ENCODE data around the gene PLCG1.

Gene PLCG1

GRCh38 chr20:41147767-41148191 is 10.4 kb downstream of the PLCG1 start:
- DNase-seq (ENCODE audit: low spot score in 2 of 2): no peak
- Mint-ChIP-seq H3K4me3 (peak overlapping the region; percentile 6), H3K27ac (peak overlapping the region; percentile 82), H3K36me3 (peaks cover 21% of the 10 kb centered on the region), H3K9me3 (peaks cover 3% of the 10 kb centered on the region), H3K4me1 (peaks cover 97% of the 10 kb centered on the region)
- ATAC-seq: no peak

- ATAC-seq: no peak
- peak overlapping the region; percentile 28 for H3K4me3 Mint-ChIP-seq
- peaks cover 97% of the 10 kb centered on the region for H3K4me1 Mint-ChIP-seq
- peak overlapping the region; percentile 90 for H3K27ac Mint-ChIP-seq
- peaks cover 12% of the 10 kb centered on the region for H3K36me3 Mint-ChIP-seq
- peaks cover 3% of the 10 kb centered on the region for H3K9me3 Mint-ChIP-seq
- DNase-seq (ENCODE audit: low spot score in 2 of 2): no peak
These were observed 11.6 kb downstream of the PLCG1 start for GRCh38 chr20:41148942-41149341.

GRCh38 chr20:41150664-41151063 is 13.3 kb downstream of the PLCG1 start:
- H3K27ac Mint-ChIP-seq: peak overlapping the region; percentile 90
- peak overlapping the region; percentile 31 for H3K4me3 Mint-ChIP-seq
- ATAC-seq (peak; percentile 54), DNase-seq (ENCODE audit: low spot score in 2 of 2) (no peak)
- peaks cover 3% of the 10 kb centered on the region for H3K9me3 Mint-ChIP-seq
- peaks cover 5% of the 10 kb centered on the region for H3K36me3 Mint-ChIP-seq
- peaks cover 97% of the 10 kb centered on the region for H3K4me1 Mint-ChIP-seq

GRCh38 chr20:41151134-41151869 is 14.0 kb downstream of the PLCG1 start:
- DNase-seq (ENCODE audit: low spot score in 2 of 2): no peak
- Mint-ChIP-seq H3K27ac (peak overlapping the region; percentile 90), H3K36me3 (peaks cover 7% of the 10 kb centered on the region), H3K9me3 (peaks cover 3% of the 10 kb centered on the region), H3K4me1 (peaks cover 97% of the 10 kb centered on the region), H3K4me3 (peak overlapping the region; percentile 31)
- no peak for ATAC-seq

- peaks cover 3% of the 10 kb centered on the region for H3K9me3 Mint-ChIP-seq
- peak overlapping the region; percentile 90 for H3K27ac Mint-ChIP-seq
- DNase-seq (ENCODE audit: low spot score in 2 of 2) (no peak), ATAC-seq (no peak)
- H3K4me1 Mint-ChIP-seq: peaks cover 97% of the 10 kb centered on the region
- H3K4me3 Mint-ChIP-seq: peak overlapping the region; percentile 35
- H3K36me3 Mint-ChIP-seq: peaks cover 16% of the 10 kb centered on the region
These were observed 14.9 kb downstream of the PLCG1 start for GRCh38 chr20:41152108-41152757.

- H3K4me3 Mint-ChIP-seq: peak overlapping the region; percentile 53
These were observed 17.3 kb downstream of the PLCG1 start for GRCh38 chr20:41154436-41155176.

GRCh38 chr20:41155261-41155660 is 17.9 kb downstream of the PLCG1 start:
- peaks cover 100% of the 10 kb centered on the region for H3K4me1 Mint-ChIP-seq
- H3K27ac Mint-ChIP-seq: peak overlapping the region; percentile 98
- peak overlapping the region; percentile 78 for H3K4me3 Mint-ChIP-seq
- H3K36me3 Mint-ChIP-seq: peaks cover 37% of the 10 kb centered on the region
- DNase-seq (ENCODE audit: low spot score in 2 of 2): no peak
- no peaks in the 10 kb centered on the region for H3K9me3 Mint-ChIP-seq
- no peak for ATAC-seq

More at GRCh38 chr20:41154436-41155176, 17.3 kb downstream of the PLCG1 start:
- Mint-ChIP-seq H3K4me1 (peaks cover 98% of the 10 kb centered on the region), H3K36me3 (peaks cover 30% of the 10 kb centered on the region), H3K9me3 (no peaks in the 10 kb centered on the region), H3K27ac (peak overlapping the region; percentile 98)
- DNase-seq (ENCODE audit: low spot score in 2 of 2) (no peak), ATAC-seq (no peak)

- peak overlapping the region; percentile 78 for H3K4me3 Mint-ChIP-seq
- peaks cover 99% of the 10 kb centered on the region for H3K4me1 Mint-ChIP-seq
- H3K36me3 Mint-ChIP-seq: peaks cover 66% of the 10 kb centered on the region
- ATAC-seq (no peak), DNase-seq (ENCODE audit: low spot score in 2 of 2) (no peak)
- H3K9me3 Mint-ChIP-seq: no peaks in the 10 kb centered on the region
- H3K27ac Mint-ChIP-seq: peak overlapping the region; percentile 98
These were observed 20.8 kb downstream of the PLCG1 start for GRCh38 chr20:41158082-41158625.

- Mint-ChIP-seq H3K27ac (peak overlapping the region; percentile 98), H3K9me3 (no peaks in the 10 kb centered on the region), H3K36me3 (peaks cover 80% of the 10 kb centered on the region), H3K4me3 (peak overlapping the region; percentile 78), H3K4me1 (peaks cover 97% of the 10 kb centered on the region)
- ATAC-seq (no peak), DNase-seq (ENCODE audit: low spot score in 2 of 2) (no peak)
These were observed 22.2 kb downstream of the PLCG1 start for GRCh38 chr20:41159547-41159946.

GRCh38 chr20:41160686-41161085 is 23.3 kb downstream of the PLCG1 start:
- peak overlapping the region; percentile 78 for H3K4me3 Mint-ChIP-seq

GRCh38 chr20:41161886-41162285 is 24.5 kb downstream of the PLCG1 start:
- no peaks in the 10 kb centered on the region for H3K9me3 Mint-ChIP-seq
- H3K36me3 Mint-ChIP-seq: peaks cover 96% of the 10 kb centered on the region
- peaks cover 94% of the 10 kb centered on the region for H3K4me1 Mint-ChIP-seq
- H3K4me3 Mint-ChIP-seq: peak overlapping the region; percentile 78
- peak overlapping the region; percentile 98 for H3K27ac Mint-ChIP-seq
- ATAC-seq (no peak), DNase-seq (ENCODE audit: low spot score in 2 of 2) (no peak)

More at GRCh38 chr20:41160686-41161085, 23.3 kb downstream of the PLCG1 start:
- DNase-seq (ENCODE audit: low spot score in 2 of 2) (no peak), ATAC-seq (no peak)
- Mint-ChIP-seq H3K27ac (peak overlapping the region; percentile 98), H3K4me1 (peaks cover 94% of the 10 kb centered on the region), H3K36me3 (peaks cover 91% of the 10 kb centered on the region), H3K9me3 (no peaks in the 10 kb centered on the region)

- no peaks in the 10 kb centered on the region for H3K9me3 Mint-ChIP-seq
- peak overlapping the region; percentile 98 for H3K27ac Mint-ChIP-seq
- ATAC-seq (no peak), DNase-seq (ENCODE audit: low spot score in 2 of 2) (no peak)
- H3K4me3 Mint-ChIP-seq: peak overlapping the region; percentile 78
- H3K36me3 Mint-ChIP-seq: peaks cover 96% of the 10 kb centered on the region
- H3K4me1 Mint-ChIP-seq: peaks cover 94% of the 10 kb centered on the region
These were observed 25.1 kb downstream of the PLCG1 start for GRCh38 chr20:41162396-41162795.

GRCh38 chr20:41163821-41164220 is 26.5 kb downstream of the PLCG1 start:
- Mint-ChIP-seq H3K27ac (peak overlapping the region; percentile 79), H3K36me3 (peaks cover 100% of the 10 kb centered on the region), H3K4me3 (no peak overlapping the region), H3K9me3 (no peaks in the 10 kb centered on the region), H3K4me1 (peaks cover 92% of the 10 kb centered on the region)
- no peak for ATAC-seq
- DNase-seq (ENCODE audit: low spot score in 2 of 2): no peak

- Mint-ChIP-seq H3K4me3 (no peak overlapping the region), H3K4me1 (peaks cover 88% of the 10 kb centered on the region), H3K36me3 (peaks cover 100% of the 10 kb centered on the region), H3K27ac (peak overlapping the region; percentile 74), H3K9me3 (no peaks in the 10 kb centered on the region)
- ATAC-seq (no peak), DNase-seq (ENCODE audit: low spot score in 2 of 2) (no peak)
These were observed 27.9 kb downstream of the PLCG1 start for GRCh38 chr20:41165001-41165882.

Data from stimulated activated effector memory CD8-positive, alpha-beta T cell treated with anti-CD3 and anti-CD28 coated beads, Interleukin-12 subunit alpha, Interleukin-12 subunit beta, amount 100 ng/mL, for 72 hours (primary cell).